DMS114 treated with DMSO at 0.1 percent for 48 hours (cell line): ENCODE measurements around the gene TNNT3.

ENCODE experiments used
- DNase-seq: peaks from one replicate; lab custom pipeline; 2025; ENCODE audit not compliant: unreplicated experiment; lab: John Stamatoyannopoulos, UW

Gene TNNT3

GRCh38 chr11:1896468-1896867 is 23.0 kb upstream of the TNNT3 start:
- no peak for DNase-seq

- DNase-seq: no peak
Observed at GRCh38 chr11:1896923-1897322, 22.6 kb upstream of the TNNT3 start.

- DNase-seq: no peak
Observed at GRCh38 chr11:1899090-1899489, 20.4 kb upstream of the TNNT3 start.

GRCh38 chr11:1899686-1900085 is 19.8 kb upstream of the TNNT3 start:
- no peak for DNase-seq

- DNase-seq: no peak
Observed at GRCh38 chr11:1906181-1906580, 13.3 kb upstream of the TNNT3 start.

GRCh38 chr11:1906611-1907423 is 12.7 kb upstream of the TNNT3 start:
- DNase-seq: no peak

GRCh38 chr11:1908618-1909017 is 10.9 kb upstream of the TNNT3 start:
- no peak for DNase-seq

GRCh38 chr11:1909524-1909923 is 10.0 kb upstream of the TNNT3 start:
- no peak for DNase-seq

GRCh38 chr11:1912289-1912878 is 7.1 kb upstream of the TNNT3 start:
- DNase-seq: no peak

GRCh38 chr11:1913271-1914060 is 6.0 kb upstream of the TNNT3 start:
- DNase-seq: no peak

- DNase-seq: no peak
Observed at GRCh38 chr11:1915795-1916131, 3.7 kb upstream of the TNNT3 start.

GRCh38 chr11:1916132-1916985 is 3.1 kb upstream of the TNNT3 start:
- no peak for DNase-seq

- DNase-seq: no peak
Observed at GRCh38 chr11:1916986-1917522, 2.4 kb upstream of the TNNT3 start.

- no peak for DNase-seq
Observed at GRCh38 chr11:1917523-1918435, 1.7 kb upstream of the TNNT3 start.

- DNase-seq: no peak
Observed at GRCh38 chr11:1918436-1919315, 827 bp upstream of the TNNT3 start.

GRCh38 chr11:1920128-1920908 is 815 bp downstream of the TNNT3 start:
- DNase-seq: no peak

GRCh38 chr11:1920909-1921573 is 1.5 kb downstream of the TNNT3 start:
- no peak for DNase-seq
